Hematopoietic multipotent progenitor cell treated with erythropoietin and hydrocortisone succinate and interleukin-3 and kit ligand, for 4 days (in vitro differentiated cells): ENCODE results near the gene PDZD7.

Experiments used
- DNase-seq: peaks from one replicate; pipeline ENCODE4 v3.0.0-alpha.2; 2015

The PDZD7 gene

DNA sequence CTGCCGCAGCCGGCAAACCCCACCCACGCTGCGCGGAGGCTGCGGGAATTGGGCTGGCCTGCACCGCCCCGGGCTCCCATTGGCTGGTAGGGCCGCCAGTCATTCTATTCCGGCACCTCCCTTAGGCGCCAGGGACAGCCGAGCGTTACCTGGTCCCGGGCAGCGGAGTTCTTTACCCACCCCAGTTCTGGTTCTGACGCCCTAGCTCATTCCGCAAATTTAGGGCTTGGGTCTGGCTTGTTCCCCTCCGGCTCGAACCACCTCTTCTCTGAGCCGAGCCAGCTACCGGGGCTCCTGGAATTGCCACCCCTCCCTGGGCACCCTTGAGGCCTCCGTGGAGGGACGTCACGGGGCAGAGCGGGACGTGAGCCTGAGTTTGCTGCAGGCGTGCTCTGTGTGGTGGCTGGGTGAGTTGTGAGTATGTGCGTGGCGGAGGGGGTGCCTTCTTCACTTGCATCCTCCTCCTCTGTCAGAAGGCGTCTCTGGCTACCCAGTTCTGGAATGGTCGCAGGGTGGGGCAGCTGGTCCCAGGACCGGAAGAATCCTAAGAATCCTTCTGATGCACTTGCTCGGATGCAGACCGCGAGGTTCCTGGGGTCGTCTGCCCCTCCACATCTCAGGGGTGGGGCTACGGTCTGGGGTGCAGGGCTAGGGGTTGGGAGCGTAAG lies at the start of gene PDZD7, which contains the start of gene SFXN3:
PDZD7 (minus strand) TSS at position 2 of the 668 bp plus-strand sequence. CDS start 910 bp downstream, outside the sequence.
SFXN3 (plus strand) TSS at position 107 of the 668 bp plus-strand sequence. CDS start 3,461 bp downstream, outside the sequence.
- peak; percentile 93 for DNase-seq

DNA sequence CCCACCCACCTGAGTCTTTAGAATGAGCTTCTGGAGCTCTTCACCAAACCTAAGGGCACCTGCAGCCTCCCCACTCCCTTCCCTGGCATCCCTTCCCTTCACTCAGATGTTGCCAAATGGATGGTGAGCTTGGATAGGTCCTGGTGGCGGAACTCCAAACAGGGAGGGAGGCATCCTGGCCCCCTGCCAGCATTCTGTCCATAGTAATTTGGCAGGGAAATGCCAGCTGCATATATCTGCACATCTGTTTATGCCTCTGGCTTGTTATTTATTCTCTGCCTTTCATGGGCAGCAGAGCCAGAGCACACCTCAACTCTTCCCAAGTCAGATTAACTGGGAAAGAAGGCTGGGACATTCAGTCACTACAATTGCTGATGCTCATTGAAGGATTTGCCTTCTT lies 48.9 kb upstream of the PDZD7 start:
- no peak for DNase-seq

DNA sequence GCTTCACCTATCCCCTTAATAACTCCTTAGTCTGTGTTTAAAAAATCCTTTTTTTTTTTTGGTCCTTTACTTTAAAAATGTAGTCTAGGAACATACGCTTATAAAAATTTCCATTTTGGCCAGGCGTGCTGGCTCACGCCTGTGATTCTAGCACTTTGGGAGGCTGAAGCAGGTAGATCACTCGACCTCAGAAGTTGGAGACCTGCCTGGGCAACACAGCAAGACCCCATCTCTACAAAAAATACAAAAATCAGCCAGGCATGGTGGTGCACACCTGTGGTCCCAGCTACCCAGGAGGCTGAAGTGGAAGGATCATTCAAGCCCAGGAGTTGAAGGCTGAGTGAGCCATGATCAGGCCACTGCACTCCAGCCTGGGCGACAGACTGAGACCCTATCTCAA lies 45.7 kb upstream of the PDZD7 start:
- DNase-seq: no peak

DNA sequence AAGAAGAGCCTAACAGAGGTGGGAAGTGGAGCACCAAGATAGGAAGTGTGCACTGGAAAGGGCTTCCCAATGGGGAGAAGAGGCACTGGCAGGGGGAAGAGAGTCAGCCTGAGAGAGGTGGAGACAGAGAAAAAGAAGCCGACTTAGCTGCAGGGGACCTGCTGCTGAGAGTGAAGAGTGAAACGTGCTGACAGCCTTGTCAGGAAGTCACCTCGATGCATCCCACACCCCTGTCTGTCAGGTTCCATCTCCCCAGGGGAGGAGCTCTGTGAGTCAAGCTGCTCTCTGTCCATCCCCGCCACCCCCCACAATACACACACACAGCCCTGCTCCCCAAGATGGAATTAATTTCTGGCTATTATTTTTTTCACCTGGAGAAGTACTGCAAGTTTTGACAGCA lies 44.8 kb upstream of the PDZD7 start:
- DNase-seq: no peak

DNA sequence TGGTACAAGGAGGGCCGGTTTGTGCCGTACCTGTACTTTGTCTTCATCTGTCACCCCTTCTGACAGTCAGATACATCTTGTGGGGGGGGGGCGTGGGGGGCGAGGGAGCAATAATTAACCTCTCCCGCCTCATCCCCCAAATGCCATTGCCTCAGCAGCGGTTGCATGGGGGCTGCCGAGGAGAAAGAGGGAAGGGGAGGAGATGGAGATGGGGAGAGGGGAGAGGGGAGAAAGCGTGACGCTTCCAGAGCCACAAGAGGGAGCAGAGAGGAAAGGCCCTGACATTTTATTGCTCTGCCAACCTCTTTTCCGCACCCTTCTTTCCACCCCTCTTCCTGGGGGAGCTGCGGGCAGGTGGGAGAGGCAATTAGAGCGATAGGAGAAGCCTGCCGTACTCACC lies 42.7 kb upstream of the PDZD7 start:
- DNase-seq: no peak

DNA sequence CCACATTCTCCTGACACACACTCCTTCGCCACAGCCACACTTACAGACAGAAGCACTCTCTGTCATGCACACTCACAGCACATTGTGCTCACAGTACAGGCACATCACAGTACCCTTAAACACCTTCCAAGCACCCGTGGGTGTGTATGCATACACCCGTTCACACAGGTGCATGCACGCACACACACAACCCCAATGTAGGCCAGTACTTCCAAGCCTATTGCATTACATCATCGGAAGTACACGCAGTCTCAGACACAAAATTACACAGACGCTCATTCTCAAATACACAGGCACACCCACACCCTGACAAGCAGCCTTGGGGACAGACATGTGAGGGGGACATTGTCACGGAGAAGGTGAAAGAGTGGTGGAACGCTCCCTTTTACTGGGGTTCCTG lies 42.0 kb upstream of the PDZD7 start:
- no peak for DNase-seq

DNA sequence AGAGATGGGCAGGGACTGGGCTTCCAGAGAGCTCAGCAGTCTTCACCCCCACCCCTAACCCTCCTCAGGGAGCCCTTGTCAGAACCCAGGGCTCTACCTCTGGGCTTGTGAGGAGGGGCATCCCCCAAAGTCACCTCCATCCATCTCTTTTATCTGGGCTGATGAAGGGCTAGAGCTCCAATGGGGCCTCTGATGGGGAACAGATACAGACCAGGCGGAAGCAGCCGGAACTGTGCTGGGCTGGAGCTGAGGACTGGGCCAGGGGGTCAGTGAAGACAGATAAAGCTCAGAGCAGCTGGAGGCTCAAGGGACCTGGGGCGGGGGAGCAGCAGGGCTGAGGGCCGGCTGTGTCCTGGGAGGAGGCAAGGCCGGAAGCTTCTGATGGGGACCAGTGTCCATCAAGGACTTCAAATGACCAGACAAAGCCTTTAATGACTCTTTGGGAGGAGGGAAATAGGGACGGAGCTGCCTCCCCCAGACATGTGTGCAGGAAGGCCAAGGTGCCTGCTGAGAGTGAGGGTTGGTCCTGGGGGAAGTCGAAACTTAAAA lies 41.0 kb upstream of the PDZD7 start:
- DNase-seq: no peak

DNA sequence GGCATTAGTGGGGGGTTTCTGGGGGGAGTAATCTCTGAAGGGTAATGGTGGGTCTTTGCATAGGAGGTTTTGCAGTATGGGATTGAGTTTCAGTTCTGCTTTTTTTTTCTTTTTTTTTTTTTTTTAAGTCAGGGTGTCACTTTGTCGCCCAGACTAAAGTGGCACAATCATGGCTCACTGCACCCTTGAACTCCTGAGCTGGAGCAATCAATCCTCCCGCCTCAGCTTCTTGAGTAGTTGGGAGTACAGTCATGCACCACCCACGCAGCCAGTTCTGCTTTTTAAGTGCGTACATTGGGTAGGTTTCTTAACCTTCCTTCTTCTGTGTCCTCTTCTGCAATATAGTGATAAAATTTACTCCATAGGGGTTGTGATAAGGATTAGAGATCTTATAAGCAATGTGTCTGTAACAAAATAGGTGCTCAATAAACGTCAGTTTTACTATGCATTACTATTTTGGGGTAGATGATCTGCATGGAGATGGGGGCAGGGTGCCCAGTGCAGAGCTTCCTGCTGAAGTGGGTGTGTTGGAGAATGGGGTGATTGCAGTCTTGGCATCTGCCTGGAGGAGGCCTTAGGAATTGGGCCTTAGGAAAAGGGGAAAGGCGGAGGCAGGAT lies 40.4 kb upstream of the PDZD7 start:
- DNase-seq: peak; percentile 89

DNA sequence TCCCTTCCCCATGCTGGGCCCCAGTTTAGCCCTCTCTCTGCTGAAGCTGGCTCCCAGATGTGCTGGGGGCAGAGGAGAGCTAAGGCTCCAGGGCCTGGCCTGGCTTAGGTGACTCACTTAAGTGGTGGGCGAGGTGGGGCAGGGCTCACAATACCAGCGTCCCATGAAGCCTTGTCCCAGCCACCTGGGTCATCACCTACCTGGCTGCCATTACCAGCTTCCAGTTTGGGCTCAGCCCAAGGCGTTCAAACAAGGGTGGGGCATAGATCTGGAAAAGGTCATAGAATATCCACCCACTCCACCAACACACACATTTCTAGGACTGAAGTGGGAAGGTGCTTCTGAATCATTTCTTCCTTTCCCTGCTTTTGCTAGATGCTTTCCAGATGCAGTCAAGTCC lies 39.2 kb upstream of the PDZD7 start:
- DNase-seq: no peak

DNA sequence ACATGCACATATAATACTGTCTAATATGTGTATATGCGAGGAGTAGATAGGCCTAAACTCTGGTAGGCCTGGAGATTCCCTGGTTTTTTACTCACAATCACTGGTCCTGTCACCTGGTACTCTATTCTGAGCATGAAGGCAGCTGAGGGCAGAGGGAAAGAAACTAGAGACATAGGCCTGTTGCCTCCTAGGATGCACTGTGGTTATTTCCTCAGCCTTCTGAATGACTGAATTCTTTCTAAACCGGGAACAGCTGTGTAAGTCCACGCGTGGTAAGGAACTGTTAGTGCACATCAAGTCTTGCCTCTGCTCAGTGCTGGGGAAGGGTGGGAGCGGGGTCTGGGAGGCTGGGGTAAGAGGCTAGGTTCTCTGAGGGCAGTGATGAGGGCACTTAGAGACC lies 38.5 kb upstream of the PDZD7 start:
- DNase-seq: no peak

DNA sequence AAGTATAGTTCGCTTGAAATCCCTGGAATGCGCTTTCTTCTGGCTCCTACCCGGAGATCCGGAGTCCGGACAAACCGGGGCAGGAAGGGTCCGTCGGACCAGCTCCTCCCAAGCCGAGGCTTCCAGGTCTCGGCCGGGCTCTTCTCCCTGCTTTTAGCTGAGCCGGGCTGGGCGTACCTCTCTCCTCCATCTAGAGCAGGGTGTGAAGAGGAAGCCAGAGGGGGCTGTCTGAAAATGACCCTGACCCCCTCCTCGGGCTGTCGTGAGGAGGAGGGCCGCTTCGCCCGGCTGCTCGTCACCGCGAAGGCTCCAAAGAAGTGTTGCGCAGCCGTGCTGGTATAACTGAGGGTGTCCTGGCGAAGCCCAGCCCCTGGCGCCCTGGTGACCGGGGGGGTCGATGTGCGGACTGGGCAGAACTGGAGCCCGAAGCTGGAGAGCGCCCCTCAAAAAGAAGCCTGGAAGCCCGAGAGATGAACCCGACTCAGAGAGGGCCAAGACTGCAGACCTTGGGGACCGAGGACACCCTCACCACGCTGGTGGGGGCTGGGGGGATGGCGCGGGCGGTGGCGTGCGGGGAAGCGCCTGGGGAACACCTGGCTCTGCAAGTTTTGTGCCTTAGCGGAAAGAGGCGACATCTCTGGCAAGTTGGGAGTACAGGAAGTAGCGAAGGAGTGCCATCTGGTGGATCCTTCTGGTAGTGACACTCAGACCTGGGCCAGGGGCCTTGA lies 36.6 kb upstream of the PDZD7 start:
- peak; percentile 91 for DNase-seq

DNA sequence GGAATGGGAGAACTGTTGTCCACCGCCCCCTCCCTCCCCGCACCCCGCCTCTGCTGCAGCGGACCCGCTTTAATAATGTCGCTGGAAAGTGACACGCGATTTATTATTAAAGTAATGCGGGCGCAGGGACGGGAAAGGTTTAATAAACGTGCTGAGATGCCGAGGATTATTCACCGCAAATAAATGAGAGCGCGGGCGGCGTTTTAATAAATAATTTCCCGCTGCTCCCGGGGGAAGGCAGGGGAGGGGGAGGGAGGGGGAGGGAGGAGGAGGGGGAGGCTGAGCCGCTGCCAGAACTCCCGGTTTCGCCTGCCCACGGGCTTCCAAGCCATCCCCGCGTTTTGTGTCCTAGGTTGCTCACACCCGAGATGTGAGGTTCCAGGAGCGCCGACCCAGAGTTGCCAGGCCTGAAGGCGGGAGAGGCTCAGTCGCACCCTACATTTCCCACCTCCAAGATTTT lies 36.0 kb upstream of the PDZD7 start:
- no peak for DNase-seq

DNA sequence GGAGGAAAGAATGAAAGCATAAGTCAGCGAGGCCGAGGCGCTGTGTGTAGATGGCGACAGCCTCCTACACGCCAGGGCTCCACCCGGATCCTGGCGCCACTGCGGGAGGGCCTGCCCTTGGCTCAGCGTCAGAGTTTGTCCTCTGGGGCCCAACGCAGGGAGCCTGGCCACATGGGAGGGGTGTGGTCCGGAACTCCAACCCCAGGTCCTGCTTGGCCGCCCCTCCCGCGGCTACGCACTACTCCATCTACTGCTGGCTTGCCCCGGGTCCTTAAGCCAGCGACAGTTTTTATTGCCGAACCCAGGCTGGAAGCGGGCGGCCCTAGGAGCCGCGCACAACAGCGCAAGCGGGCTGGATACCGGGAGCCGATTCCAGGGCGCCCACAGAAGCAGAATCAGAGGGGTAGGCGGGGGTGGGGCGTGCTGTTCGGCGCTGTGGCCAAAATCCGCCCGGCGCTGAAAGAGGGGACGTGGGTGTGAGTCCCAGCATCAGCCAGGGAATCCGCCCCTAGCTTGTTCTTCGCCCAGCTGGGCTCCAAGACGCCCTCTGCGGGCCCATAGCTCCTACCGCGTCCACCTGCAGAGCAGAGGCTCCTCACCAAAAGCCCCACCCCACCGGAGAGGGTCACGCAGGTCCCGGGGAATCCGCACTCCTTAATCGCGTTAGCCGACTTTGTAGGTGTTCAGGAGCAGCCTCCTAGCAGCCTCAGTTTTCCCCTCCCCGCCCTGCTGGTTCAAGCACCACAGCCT lies 35.4 kb upstream of the PDZD7 start:
- DNase-seq: peak; percentile 88

DNA sequence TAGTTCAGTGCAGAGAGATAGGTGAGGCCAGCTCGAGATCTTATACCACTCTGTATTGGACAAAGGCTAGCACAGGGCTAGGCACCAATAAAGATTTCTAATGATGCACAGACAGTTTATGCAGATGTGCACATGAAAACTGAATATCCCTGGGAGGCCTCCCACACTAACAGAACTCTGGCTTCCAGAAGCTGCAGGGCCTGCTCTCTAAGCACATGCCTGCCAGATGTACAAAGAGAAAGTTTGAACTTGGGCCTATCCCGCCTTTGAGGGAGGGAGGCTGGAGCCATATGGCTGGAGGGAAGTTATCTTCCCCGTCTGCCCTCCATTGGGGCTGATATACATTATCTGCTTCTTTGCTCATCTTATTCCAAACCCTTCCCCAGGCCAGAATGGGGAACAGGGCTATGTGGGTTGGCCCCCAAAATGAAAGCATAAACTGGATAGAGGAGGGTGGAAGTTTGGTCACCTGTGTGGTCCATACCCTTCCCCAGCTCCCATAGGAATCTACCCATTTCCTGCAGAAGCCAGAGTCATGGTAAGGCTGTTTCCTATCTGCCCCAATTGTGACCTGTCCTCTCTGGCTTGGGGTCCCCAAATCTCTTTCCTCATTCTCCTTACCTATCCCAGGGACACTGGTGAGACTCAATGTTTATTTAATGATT lies 34.7 kb upstream of the PDZD7 start:
- DNase-seq: peak; percentile 32

DNA sequence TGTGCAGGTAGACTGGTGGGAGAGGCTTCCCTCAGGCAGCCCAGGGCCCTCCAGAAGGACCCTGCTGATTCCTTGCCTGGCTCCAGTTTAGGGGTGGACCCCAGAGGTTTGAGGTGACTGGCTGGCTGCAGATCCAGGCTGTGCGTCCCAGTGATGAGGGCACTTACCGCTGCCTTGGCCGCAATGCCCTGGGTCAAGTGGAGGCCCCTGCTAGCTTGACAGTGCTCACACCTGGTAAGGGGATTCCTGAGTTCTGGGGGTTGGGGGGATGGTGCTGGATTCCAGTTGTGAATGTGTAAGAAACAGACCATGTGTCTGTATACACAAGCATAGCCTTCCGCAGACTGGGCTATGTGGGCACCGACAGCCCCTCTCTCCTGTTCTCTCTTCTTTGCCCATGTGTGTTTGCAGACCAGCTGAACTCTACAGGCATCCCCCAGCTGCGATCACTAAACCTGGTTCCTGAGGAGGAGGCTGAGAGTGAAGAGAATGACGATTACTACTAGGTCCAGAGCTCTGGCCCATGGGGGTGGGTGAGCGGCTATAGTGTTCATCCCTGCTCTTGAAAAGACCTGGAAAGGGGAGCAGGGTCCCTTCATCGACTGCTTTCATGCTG lies 33.6 kb upstream of the PDZD7 start:
- DNase-seq: no peak

DNA sequence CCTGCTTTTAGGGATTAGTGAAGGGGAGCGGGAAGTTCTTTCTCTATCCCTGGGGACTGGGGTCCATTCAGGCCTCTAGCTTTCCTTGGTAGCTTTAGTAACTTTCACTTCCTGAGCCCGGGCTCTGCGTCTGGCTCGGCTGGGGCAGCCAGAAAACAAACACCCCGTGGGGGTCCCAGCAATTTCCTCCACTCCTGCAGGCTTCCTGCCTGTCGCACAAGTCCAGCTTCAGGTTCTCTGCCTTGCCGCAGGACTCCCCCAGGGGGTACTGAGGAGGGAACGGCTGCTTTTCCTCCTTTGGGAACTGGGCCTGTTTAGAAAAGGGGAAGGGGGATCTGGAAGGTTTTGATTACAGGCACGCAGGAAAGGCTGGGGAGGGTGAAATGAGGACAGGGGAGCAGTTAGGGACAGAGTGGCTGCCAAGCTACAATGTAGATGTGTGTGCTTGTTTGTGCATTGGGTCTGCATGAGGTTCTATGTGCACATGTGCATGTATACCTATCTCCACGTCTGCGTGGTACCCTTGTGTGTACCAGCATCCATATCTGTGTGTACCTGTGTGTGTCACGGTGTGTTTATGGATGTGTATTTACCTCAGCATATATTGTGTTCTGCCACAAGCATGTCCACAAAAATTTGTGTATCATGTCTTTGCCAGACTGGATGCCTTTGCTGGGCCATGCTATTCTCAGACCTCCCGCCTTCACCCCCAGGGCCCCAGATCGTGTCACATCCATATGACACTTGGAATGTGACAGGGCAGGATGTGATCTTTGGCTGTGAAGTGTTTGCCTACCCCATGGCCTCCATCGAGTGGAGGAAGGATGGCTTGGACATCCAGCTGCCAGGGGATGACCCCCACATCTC lies 32.9 kb upstream of the PDZD7 start:
- peak; percentile 34 for DNase-seq

DNA sequence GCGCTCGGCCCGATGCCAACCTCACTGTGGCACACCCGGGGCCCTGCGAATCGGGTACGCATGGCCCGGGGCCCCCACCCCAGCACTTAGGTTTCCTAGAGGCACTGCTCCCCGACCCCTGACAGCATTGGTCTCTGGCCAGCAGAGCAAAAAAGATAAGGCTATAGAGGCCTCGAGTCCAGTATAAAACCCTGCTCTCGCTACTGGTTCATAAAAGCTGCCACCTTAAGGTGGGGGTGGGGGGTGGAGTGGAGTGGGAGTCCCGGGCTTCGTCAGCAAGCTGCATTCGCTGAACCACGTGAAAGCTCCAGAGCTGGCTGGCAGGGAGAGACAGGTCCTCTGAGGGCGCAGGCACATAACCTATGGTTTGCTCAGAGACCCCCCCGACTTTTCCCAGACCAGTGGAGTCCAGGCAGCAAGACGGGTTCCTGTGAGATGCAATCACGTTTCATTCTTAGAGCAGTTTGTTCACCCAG lies 32.2 kb upstream of the PDZD7 start:
- DNase-seq: peak; percentile 87

DNA sequence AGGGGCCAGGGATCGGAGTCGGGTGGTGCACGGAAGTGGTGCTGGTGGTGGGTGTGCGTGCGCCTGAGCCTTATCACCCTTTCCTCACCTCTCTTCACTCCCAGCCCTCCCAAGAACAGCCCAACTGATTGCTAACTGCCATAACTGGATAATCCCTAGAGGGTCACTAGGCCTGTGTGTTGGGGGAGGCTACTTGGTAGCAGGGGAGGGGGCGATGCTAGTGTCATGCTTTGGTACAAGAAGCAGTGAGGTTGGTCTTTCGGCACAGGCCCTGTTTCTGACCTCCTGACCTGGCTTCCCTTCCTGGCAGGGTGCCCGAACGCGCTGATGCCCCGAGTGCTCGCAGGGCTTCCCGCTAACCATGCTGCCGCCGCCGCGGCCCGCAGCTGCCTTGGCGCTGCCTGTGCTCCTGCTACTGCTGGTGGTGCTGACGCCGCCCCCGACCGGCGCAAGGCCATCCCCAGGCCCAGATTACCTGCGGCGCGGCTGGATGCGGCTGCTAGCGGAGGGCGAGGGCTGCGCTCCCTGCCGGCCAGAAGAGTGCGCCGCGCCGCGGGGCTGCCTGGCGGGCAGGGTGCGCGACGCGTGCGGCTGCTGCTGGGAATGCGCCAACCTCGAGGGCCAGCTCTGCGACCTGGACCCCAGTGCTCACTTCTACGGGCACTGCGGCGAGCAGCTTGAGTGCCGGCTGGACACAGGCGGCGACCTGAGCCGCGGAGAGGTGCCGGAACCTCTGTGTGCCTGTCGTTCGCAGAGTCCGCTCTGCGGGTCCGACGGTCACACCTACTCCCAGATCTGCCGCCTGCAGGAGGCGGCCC lies 31.5 kb upstream of the PDZD7 start:
- peak; percentile 82 for DNase-seq

DNA sequence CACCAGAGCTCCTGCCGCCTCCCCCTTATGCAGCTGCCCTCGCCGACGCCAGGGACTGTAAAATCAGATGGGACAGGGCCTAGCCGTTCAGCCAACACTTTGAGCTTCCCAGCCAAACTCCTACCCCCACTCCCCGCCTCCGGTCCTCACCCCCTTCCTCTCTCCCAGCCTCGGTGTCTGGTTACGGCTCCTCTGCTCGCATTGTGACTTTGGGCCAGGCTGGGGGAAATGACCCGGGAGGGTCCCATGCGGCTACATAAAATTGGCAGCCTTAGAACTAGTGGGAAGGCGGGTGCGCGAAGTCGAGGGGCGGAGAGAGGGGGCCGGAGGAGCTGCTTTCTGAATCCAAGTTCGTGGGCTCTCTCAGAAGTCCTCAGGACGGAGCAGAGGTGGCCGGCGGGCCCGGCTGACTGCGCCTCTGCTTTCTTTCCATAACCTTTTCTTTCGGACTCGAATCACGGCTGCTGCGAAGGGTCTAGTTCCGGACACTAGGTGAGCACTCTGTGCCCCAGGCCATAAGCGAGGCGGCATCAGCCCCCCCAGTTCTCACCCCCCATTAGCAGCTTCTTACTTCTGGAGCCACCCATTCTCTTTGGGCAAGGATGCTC lies 30.8 kb upstream of the PDZD7 start, which contains the start of gene KAZALD1:
KAZALD1 (plus strand) TSS at position 366 of the 608 bp plus-strand sequence. CDS start 604 bp downstream, outside the sequence.
- DNase-seq: no peak
